Adrenal gland (tissue), 5 donors: ENCODE results near the gene PHKA1.

ENCODE experiments used
- POLR2A ChIP-seq, 2 donors: fragments of 450-650 bp; IDR thresholded peaks; one replicate each; pipeline ENCODE4 v1.6.1; 2017; ENCODE audit warnings: antibody characterized with exemption in 2 of 2, mild to moderate bottlenecking in 2 of 2, moderate library complexity in 1 of 2
- TF ChIP-seq, protein P1 (sequence below), 6 experiments: fragments of 450-650 bp in 4 of 6; fragments of 200-600 bp in 2 of 6; sonication (generic) in 1 of 6; IDR thresholded peaks; 1 replicate in 5 of 6; 2 replicates in 1 of 6; pipeline versions ENCODE4 v1.5.1 to v1.8.0; 2016 to 2021; ENCODE audit warnings: antibody characterized with exemption in 6 of 6, mild to moderate bottlenecking in 2 of 6, moderate library complexity in 1 of 6
- donor health status: DM: no; HTN: no; CAD: no.

DNA sequence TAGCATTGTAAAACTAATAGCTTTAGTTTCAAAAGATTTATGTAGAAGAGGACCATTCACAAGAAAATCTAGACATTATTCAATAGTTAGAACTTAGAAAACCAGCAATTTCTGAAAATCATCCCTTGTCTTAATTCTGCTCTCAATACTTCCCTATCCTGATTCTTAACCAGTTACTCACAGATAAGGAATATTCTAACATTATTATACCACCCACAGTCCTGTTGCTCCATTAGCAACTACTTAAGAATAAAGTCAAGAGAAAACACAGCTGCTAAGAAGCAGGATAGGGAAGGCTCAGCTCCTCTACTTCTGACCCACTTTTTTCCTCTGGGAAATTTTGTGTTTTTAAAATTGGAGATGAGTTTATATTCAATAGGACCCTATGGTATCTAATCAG is 47.7 kb downstream of the PHKA1 start:
- TF ChIP-seq, protein P1, sequence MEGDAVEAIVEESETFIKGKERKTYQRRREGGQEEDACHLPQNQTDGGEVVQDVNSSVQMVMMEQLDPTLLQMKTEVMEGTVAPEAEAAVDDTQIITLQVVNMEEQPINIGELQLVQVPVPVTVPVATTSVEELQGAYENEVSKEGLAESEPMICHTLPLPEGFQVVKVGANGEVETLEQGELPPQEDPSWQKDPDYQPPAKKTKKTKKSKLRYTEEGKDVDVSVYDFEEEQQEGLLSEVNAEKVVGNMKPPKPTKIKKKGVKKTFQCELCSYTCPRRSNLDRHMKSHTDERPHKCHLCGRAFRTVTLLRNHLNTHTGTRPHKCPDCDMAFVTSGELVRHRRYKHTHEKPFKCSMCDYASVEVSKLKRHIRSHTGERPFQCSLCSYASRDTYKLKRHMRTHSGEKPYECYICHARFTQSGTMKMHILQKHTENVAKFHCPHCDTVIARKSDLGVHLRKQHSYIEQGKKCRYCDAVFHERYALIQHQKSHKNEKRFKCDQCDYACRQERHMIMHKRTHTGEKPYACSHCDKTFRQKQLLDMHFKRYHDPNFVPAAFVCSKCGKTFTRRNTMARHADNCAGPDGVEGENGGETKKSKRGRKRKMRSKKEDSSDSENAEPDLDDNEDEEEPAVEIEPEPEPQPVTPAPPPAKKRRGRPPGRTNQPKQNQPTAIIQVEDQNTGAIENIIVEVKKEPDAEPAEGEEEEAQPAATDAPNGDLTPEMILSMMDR (IDR thresholded peaks at IDR 0.05), result no peak
- TF ChIP-seq POLR2A (IDR thresholded peaks at IDR 0.05), result no peak
